HG02870 (cell line): Measurements from ENCODE around the gene SERPINA6.
"Not testable (repeated sequence)": the region's sequence is repeated elsewhere in the genome, so short reads cannot be mapped to it uniquely, and the experiment has no call there.

Experiments
- ATAC-seq: cut with Tn5 transposase; IDR thresholded peaks from one replicate; pipeline ENCODE4 v1.9.1; 2021; ENCODE audit warnings: mild to moderate bottlenecking, moderate library complexity; ENCODE audit not compliant: unreplicated experiment

Gene SERPINA6

GRCh38 chr14:94322648-94323570, at the start of gene SERPINA6:
Gene SERPINA6, minus strand, starts transcription at chr14:94323336. Its CDS starts 8,688 bp downstream, at chr14:94314648.
- ATAC-seq: no peak

GRCh38 chr14:94372021-94372605, 49.0 kb upstream of the SERPINA6 start:
- ATAC-seq: no peak

- no peak for ATAC-seq
Measured at GRCh38 chr14:94370524-94370910, 47.4 kb upstream of the SERPINA6 start.

GRCh38 chr14:94369766-94370523, 46.8 kb upstream of the SERPINA6 start:
- not testable (repeated sequence) for ATAC-seq

GRCh38 chr14:94368956-94369355, 45.8 kb upstream of the SERPINA6 start:
- ATAC-seq: no peak

- ATAC-seq: no peak
Measured at GRCh38 chr14:94368243-94368590, 45.1 kb upstream of the SERPINA6 start.

- no peak for ATAC-seq
Measured at GRCh38 chr14:94367347-94368242, 44.5 kb upstream of the SERPINA6 start.

GRCh38 chr14:94366146-94366915, 43.2 kb upstream of the SERPINA6 start, which contains the start of gene SERPINA2:
Gene SERPINA2, minus strand, starts transcription at chr14:94366698.
- ATAC-seq: no peak

GRCh38 chr14:94365624-94366023, 42.5 kb upstream of the SERPINA6 start:
- ATAC-seq: no peak

- ATAC-seq: no peak
Measured at GRCh38 chr14:94364964-94365363, 41.8 kb upstream of the SERPINA6 start.

GRCh38 chr14:94364037-94364436, 40.9 kb upstream of the SERPINA6 start:
- no peak for ATAC-seq

- ATAC-seq: no peak
Measured at GRCh38 chr14:94363151-94363624, 40.1 kb upstream of the SERPINA6 start.

GRCh38 chr14:94362614-94363133, 39.5 kb upstream of the SERPINA6 start:
- ATAC-seq: no peak

- ATAC-seq: no peak
Measured at GRCh38 chr14:94361682-94362081, 38.5 kb upstream of the SERPINA6 start.

GRCh38 chr14:94360945-94361565, 37.9 kb upstream of the SERPINA6 start:
- ATAC-seq: no peak

- ATAC-seq: no peak
Measured at GRCh38 chr14:94357166-94357565, 34.0 kb upstream of the SERPINA6 start.

GRCh38 chr14:94356379-94357056, 33.4 kb upstream of the SERPINA6 start:
- no peak for ATAC-seq

GRCh38 chr14:94355191-94355794, 32.2 kb upstream of the SERPINA6 start:
- ATAC-seq: no peak
